Measurements from ENCODE around the gene RADIL.

Gene RADIL

GRCh38 chr7:4883033-4883371 is 514 bp downstream of the RADIL start:
- DNase-seq (ENCODE audit: low spot score): no peak

GRCh38 chr7:4882169-4883032 is 1.1 kb downstream of the RADIL start:
- no peak for DNase-seq (ENCODE audit: low spot score)

- DNase-seq (ENCODE audit: low spot score): no peak
Measured at GRCh38 chr7:4880218-4880617, 3.3 kb downstream of the RADIL start.

GRCh38 chr7:4879396-4880081 is 4.0 kb downstream of the RADIL start:
- no peak for DNase-seq (ENCODE audit: low spot score)

- DNase-seq (ENCODE audit: low spot score): no peak
Measured at GRCh38 chr7:4878336-4879335, 4.9 kb downstream of the RADIL start.

- no peak for DNase-seq (ENCODE audit: low spot score)
Measured at GRCh38 chr7:4876586-4876985, 6.9 kb downstream of the RADIL start.

- no peak for DNase-seq (ENCODE audit: low spot score)
Measured at GRCh38 chr7:4875391-4875790, 8.1 kb downstream of the RADIL start.

GRCh38 chr7:4873071-4873944 is 10.2 kb downstream of the RADIL start:
- DNase-seq (ENCODE audit: low spot score): no peak

GRCh38 chr7:4871930-4872675 is 11.4 kb downstream of the RADIL start:
- DNase-seq (ENCODE audit: low spot score): no peak

GRCh38 chr7:4871056-4871680 is 12.3 kb downstream of the RADIL start:
- DNase-seq (ENCODE audit: low spot score): no peak

GRCh38 chr7:4868493-4868892 is 15.0 kb downstream of the RADIL start:
- no peak for DNase-seq (ENCODE audit: low spot score)

- no peak for DNase-seq (ENCODE audit: low spot score)
Measured at GRCh38 chr7:4866528-4867496, 16.7 kb downstream of the RADIL start.

- DNase-seq (ENCODE audit: low spot score): no peak
Measured at GRCh38 chr7:4862156-4862555, 21.4 kb downstream of the RADIL start.

- DNase-seq (ENCODE audit: low spot score): no peak
Measured at GRCh38 chr7:4861673-4862072, 21.8 kb downstream of the RADIL start, which contains the start of gene PAPOLB. Gene PAPOLB (minus strand): TSS chr7:4862030. CDS start chr7:4861810, 220 bp downstream.

- no peak for DNase-seq (ENCODE audit: low spot score)
Measured at GRCh38 chr7:4861227-4861626, 22.3 kb downstream of the RADIL start.

GRCh38 chr7:4857189-4857588 is 26.3 kb downstream of the RADIL start:
- DNase-seq (ENCODE audit: low spot score): no peak

- no peak for DNase-seq (ENCODE audit: low spot score)
Measured at GRCh38 chr7:4856336-4857057, 27.0 kb downstream of the RADIL start.

GRCh38 chr7:4854916-4855315 is 28.6 kb downstream of the RADIL start:
- DNase-seq (ENCODE audit: low spot score): no peak

Data from CD4-positive, alpha-beta T cell treated with Interleukin-6 at 100 ng/mL for 8 hours (primary cell).